GM18511 (cell line): Measurements from ENCODE around the gene SPATA32.

Experiments
- ATAC-seq: cut with Tn5 transposase; IDR thresholded peaks from one replicate; pipeline ENCODE4 v1.9.1; 2021; ENCODE audit warnings: mild to moderate bottlenecking, moderate library complexity; ENCODE audit not compliant: unreplicated experiment

SPATA32 gene

DNA sequence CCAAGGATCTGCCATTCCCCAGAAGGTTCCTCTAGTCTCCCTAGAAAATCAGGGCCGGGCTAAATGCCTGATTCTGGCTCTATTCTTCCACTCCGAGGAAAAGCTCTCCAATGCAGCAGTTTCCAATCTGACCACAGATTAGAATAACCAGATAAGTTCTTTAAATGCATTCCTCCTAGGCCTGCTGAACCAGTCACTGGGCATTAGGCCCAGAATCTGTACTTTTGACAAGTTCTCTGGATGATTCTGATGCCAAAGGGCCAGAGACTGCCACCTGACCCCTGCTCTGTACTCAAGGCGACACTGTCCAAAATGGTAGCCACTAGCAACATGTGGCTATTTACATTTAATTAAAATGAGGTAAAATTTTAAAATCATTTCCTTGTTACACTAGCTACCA lies 32.6 kb upstream of the SPATA32 start:
- ATAC-seq, result no peak

GRCh38 chr17:45293413-45294211 lies 31.7 kb upstream of the SPATA32 start:
- no peak for ATAC-seq

GRCh38 chr17:45292696-45293412 lies 31.0 kb upstream of the SPATA32 start:
- ATAC-seq, result no peak

GRCh38 chr17:45291171-45291805 lies 29.4 kb upstream of the SPATA32 start:
- no peak for ATAC-seq

GRCh38 chr17:45290269-45290765 lies 28.4 kb upstream of the SPATA32 start:
- ATAC-seq, result no peak

- ATAC-seq, result no peak
Measured at GRCh38 chr17:45289301-45290268, 27.7 kb upstream of the SPATA32 start.

DNA sequence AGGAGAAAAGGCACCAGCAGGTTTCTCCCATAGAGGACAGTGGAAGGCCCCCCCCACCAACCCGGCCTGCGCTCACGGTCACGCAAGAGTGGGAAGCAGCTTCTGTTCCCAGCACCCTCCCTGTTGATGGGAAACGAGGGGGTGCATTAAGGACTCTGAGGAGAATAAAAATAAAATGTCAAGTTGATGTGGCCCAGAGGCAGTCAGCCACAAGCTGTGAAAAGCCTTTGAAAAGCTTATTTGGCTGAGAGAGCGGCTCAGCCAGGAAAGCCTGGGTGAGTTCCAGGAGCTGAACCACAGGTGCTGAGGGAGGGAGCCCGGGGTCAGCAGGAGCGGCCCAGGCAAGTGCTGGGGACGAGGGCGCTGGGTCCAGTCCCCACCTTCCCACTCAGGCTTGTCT lies 26.9 kb upstream of the SPATA32 start:
- ATAC-seq, result no peak

DNA sequence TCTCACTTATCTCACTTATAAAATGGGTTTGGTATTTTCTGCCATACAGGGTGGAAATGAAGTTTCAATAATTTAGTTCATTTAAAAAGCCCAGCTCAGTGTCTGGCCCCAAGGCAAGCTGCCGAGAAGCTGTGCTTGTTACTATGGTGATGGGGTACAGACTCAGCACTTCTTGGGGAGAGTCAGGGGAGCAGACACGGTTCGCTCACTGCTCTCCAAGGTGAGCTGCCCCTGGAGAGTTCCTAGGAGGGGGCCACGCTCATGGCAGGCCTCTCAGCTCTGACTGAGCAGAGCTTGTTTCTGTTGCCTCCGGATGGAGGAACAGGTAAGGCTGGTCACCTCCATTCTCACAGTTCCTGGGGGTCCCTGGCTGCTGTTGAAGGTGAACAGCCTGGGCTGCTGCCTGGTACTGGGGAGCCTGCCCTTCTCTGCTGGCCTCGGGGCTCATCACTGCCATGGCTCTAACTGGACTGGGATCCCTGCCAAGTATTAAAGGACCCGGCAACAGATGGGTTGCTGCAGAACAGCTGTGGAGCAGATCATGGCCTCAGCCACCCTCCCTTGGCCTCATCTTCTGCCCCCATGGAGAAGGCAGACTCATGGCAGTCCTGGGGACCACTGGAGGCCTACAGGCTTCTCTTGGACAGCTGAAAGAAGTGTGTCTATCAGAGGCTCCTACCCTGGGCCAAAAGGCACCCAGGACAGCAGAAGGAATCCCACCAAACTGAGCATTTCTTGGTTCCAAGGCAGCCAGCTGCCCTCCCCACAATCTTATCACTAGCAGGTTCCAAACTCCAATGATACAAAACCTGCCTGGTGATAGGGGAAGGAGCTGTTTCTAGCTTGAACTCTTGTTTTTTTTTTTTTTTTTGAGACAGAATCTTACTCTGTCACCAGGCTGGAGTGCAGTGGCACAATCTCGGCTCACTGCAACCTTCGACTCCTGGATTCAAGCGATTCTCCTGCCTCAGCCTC lies 25.9 kb upstream of the SPATA32 start:
- no peak for ATAC-seq

- ATAC-seq, result no peak
Measured at GRCh38 chr17:45286286-45286685, 24.4 kb upstream of the SPATA32 start.

- no peak for ATAC-seq
Measured at GRCh38 chr17:45284176-45285140, 22.6 kb upstream of the SPATA32 start.

DNA sequence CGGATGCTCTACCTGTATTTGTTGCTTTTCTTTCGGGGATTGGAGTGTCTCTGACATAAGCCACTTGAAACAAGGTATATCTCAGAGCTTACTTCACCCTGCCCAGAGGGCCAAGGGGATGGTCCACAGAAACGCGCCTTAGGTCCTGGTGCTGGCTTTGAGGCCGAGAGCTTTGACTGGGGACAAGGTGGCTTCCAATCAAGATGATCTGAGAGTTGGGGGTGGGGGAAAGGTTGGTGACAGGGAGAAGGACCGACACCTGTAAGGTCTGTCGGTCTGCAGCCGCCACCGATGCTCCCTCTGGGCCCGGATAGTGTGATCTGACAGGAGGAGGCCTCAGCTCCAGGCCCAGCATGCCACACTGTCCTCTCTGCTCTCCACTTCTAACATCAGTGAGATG lies 21.8 kb upstream of the SPATA32 start:
- no peak for ATAC-seq

- no peak for ATAC-seq
Measured at GRCh38 chr17:45282683-45283644, 21.1 kb upstream of the SPATA32 start.

DNA sequence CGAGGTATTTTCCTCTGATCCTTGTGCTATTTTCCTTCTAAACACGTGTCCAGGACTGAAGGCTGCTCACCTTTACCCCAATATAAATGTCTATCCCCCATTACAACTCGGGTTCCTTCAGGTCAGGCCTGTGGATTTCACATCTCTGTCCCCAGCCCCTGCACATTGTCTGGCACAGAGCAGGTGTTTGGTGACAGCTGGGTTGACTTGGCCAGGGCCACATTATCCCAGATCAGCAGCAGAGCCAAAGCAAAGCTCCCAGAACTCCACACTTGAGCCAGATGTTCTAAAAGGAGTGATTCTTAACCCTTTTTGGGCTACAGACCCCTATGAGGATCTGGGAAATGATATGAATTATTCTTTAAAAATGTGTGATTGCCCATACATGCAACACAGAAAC lies 18.0 kb upstream of the SPATA32 start:
- no peak for ATAC-seq

GRCh38 chr17:45277992-45278391 lies 16.1 kb upstream of the SPATA32 start:
- no peak for ATAC-seq

GRCh38 chr17:45277216-45277849 lies 15.4 kb upstream of the SPATA32 start:
- ATAC-seq, result no peak

GRCh38 chr17:45276031-45276430 lies 14.1 kb upstream of the SPATA32 start:
- ATAC-seq, result no peak

DNA sequence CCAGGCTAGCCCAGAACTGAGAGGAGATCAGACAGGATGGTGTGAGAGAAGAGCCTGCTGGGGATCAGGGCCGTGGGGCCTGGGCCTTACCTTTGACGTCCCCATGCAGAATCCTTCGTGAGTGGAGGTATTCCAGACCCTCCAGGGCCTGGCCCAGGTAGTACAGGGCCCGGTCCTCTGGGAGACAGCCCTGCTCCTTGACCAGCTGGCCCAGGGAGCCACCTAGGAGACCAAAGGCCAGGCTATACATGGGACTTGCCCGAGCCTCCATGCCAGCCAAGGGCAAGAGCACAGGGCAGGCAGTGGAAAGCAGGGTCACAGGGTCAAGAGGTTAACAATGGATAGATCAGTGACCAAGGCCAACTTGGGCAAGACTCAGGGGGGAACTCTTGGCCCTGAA lies 12.1 kb upstream of the SPATA32 start:
- ATAC-seq, result no peak
